HG03108 (cell line): ENCODE results near the gene HLA-F.

Experiments
- ATAC-seq: cut with Tn5 transposase; IDR thresholded peaks from one replicate; pipeline ENCODE4 v1.9.1; 2021; ENCODE audit warnings: moderate library complexity; ENCODE audit not compliant: unreplicated experiment

The HLA-F gene

DNA sequence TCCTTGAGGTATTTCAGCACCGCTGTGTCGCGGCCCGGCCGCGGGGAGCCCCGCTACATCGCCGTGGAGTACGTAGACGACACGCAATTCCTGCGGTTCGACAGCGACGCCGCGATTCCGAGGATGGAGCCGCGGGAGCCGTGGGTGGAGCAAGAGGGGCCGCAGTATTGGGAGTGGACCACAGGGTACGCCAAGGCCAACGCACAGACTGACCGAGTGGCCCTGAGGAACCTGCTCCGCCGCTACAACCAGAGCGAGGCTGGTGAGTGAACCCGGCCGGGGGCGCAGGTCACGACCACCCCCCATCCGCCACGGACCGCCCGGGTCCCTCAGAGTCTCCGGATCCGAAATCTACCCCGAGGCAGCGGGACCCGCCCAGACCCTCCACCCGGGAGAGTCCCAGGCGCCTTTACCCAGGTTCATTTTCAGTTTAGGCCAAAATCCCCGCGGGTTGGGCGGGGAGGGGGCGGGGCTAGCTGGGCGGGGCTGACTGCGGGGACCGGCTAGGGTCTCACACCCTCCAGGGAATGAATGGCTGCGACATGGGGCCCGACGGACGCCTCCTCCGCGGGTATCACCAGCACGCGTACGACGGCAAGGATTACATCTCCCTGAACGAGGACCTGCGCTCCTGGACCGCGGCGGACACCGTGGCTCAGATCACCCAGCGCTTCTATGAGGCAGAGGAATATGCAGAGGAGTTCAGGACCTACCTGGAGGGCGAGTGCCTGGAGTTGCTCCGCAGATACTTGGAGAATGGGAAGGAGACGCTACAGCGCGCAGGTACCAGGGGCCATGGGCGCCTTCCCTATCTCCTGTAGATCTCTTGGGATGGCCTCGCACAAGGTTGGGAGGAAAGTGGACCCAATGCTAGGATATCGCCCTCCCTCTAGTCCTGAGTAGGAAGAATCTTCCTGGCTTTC is 693 bp downstream of the HLA-F start:
- ATAC-seq, result no peak

DNA sequence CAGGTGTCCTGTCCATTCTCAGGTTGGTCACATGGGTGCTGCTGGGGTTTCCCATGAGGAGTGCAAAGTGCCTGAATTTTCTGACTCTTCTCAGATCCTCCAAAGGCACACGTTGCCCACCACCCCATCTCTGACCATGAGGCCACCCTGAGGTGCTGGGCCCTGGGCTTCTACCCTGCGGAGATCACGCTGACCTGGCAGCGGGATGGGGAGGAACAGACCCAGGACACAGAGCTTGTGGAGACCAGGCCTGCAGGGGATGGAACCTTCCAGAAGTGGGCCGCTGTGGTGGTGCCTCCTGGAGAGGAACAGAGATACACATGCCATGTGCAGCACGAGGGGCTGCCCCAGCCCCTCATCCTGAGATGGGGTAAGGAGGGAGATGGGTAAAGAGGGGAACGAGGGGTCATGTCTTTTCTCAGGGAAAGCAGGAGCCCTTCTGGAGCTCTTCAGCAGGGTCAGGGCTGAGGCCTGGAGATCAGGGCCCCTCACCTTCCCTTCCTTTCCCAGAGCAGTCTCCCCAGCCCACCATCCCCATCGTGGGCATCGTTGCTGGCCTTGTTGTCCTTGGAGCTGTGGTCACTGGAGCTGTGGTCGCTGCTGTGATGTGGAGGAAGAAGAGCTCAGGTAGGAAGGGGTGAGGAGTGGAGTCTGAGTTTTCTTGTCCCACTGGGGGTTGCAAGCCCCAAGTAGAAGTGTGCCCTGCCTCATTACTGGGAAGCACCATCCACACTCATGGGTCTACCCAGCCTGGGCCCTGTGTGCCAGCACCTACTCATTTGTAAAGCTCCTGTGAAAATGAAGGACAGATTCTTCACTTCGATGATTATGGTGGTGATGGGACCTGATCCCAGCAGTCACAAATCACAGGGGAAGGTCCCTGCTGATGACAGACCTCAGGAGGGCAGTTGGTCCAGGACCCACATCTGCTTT is 2.0 kb downstream of the HLA-F start:
- ATAC-seq, result no peak

GRCh38 chr6:29726001-29726400 is 2.8 kb downstream of the HLA-F start:
- no peak for ATAC-seq

DNA sequence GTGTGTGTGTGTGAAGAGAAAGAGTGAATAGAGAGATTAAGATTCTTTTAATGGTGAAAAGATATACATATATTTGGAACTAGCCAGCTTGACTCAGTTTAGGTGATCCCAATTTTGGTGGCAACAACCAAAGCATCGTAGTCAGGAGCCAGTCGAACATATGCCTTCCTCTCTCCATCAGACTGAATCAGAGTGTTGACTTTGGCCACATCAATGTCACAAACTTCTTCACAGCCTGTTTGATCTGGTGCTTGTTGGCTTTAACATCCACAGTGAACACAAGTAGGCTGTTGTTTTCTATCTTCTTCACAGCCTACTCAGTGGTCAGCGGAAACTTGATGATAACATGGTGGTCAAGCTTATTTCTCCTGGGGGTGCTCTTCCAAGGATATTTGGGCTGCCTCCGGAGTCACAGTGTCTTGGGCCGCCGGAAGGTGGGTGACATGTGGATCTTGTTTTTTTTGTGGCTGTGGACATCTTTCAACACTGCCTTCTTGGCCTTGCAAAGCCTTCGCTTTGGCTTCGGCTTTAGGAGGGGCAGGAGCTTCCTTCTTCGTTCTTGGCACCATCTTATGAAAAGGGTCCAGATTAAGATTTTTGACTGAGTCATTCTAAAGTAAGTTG is 3.4 kb downstream of the HLA-F start:
- no peak for ATAC-seq

- ATAC-seq, result no peak
Measured at GRCh38 chr6:29727637-29728036, 4.4 kb downstream of the HLA-F start.

GRCh38 chr6:29728173-29728874 is 5.1 kb downstream of the HLA-F start:
- no peak for ATAC-seq

GRCh38 chr6:29728875-29729270 is 5.6 kb downstream of the HLA-F start:
- ATAC-seq, result no peak

GRCh38 chr6:29729774-29730328 is 6.6 kb downstream of the HLA-F start:
- no peak for ATAC-seq

- ATAC-seq, result no peak
Measured at GRCh38 chr6:29730575-29731126, 7.4 kb downstream of the HLA-F start.

- no peak for ATAC-seq
Measured at GRCh38 chr6:29731281-29731680, 8.0 kb downstream of the HLA-F start.

GRCh38 chr6:29733057-29733456 is 9.8 kb downstream of the HLA-F start:
- no peak for ATAC-seq

- no peak for ATAC-seq
Measured at GRCh38 chr6:29734046-29735018, 11.1 kb downstream of the HLA-F start.

GRCh38 chr6:29736563-29736962 is 13.3 kb downstream of the HLA-F start:
- ATAC-seq, result no peak

DNA sequence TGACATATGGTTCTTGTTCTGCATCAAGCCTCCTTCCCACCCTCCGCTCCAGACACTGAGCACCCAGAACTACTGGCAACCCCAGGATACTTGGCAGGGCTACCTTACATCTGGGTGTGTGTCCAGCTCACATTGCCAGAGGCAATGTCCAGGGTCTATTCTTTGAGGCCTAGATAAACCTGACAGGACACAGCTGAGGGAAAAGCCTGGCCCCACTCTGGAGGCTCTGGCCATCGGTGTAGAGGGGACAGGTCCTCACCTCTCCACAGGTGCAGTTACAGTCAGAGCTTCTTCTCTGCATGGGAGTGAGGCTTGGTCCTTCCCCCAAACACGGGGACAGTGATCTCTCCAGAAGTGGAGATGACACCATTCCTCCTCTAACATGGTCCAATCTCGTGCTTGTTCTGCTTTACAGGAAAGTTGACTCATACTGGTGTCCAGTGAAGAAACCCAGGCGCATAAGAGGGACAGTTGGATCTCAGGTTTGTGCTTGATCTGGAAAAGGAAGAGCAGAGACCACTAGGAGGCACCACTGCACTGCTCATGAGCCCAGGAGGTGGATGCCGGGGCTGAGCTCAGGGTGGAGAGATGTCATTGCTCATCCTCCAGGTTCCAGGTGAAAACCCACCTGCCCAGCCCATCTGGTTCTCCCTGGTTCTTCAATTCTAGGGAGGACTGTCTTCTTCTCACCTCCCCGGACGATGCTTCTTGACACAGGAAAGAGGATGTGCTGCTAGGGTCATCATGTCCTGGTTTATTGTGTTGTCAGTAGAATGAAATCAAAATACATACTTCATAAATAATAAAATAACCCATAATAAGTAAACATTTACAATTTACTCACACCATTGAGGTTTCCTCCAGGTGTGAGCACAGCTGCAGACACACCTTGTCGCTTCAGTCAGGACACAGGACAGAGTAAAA is 14.7 kb downstream of the HLA-F start:
- ATAC-seq, result no peak

GRCh38 chr6:29739136-29739881 is 16.1 kb downstream of the HLA-F start:
- ATAC-seq, result no peak

GRCh38 chr6:29739882-29740261 is 16.6 kb downstream of the HLA-F start:
- ATAC-seq, result no peak

- ATAC-seq, result no peak
Measured at GRCh38 chr6:29741592-29741991, 18.4 kb downstream of the HLA-F start.
